Hair follicle dermal papilla cell (primary cell): Measurements from ENCODE around the gene SLC17A6. TPM values are rescaled to one million over a fixed set of nuclear protein-coding genes. Genes with fewer than 3 reads are reported as not detected.

Experiments
- total RNA-seq: library from RNA; depleted of rRNA; stranded (reverse); fragments of >200 nt; gene quantifications from 2 replicates; pipeline ENCODE4 v1.2.3, GENCODE V29; 2012

SLC17A6 gene
- total RNA-seq: not detected in 2 replicates

GRCh38 chr11:22337596-22338485, at the start of gene SLC17A6:
Gene SLC17A6 (plus strand): TSS chr11:22338381. CDS start chr11:22338534, 153 bp downstream.

Other genes with a start within 250 kb of the SLC17A6 start
- gene ANO5, start 145.3 kb upstream of the SLC17A6 start, total RNA-seq: 0.12 and 0.65 TPM in 2 replicates